HepG2 (cell line): Measurements from ENCODE around the gene OR2AT4. TPM values are rescaled to one million over a fixed set of nuclear protein-coding genes. Genes with fewer than 3 reads are reported as not detected.

Experiments
- ATAC-seq: fragments of 200-7000 bp; cut with Tn5 transposase; 3 replicates; pipeline ENCODE4 v1.9.1; 2020; ENCODE audit warnings: mild to moderate bottlenecking, moderate library complexity
- Bru-seq: library from RNA; stranded (reverse); fragments of 400-500 nt; gene quantifications from one replicate; lab custom pipeline; 2021; lab: Mats Ljungman, UMichigan
- BruChase-seq, 2 experiments: library from RNA; stranded (reverse); fragments of 400-500 nt; gene quantifications; one replicate each; lab custom pipeline; 2021; lab: Mats Ljungman, UMichigan
- BruUV-seq: library from RNA; stranded (reverse); fragments of 400-500 nt; replicated peaks from 2 replicates; lab custom pipeline; 2021; lab: Mats Ljungman, UMichigan
- CTCF ChIA-PET: fragments of 300-600 bp; formaldehyde crosslinking; extraction: SDS; loops from one replicate; lab custom pipeline; 2021; ENCODE audit warnings: low total read pairs, inconsistent platforms, low intra/inter-chr PET ratio; lab: Yijun Ruan, JAX
- POLR2A ChIA-PET: fragments of 350-600 bp; sonication (Branson Sonifier 250); formaldehyde crosslinking; loops from one replicate; lab custom pipeline; 2020; ENCODE audit warnings: antibody characterized with exemption, inconsistent platforms; lab: Yijun Ruan, JAX
- DNase-seq: peaks from one replicate; pipeline ENCODE4 v3.0.0-alpha.2; 2015; ENCODE audit warnings: low spot score
- FAIRE-seq: peaks from 3 replicates; lab custom pipeline; 2011; peaks lifted over from hg19 to GRCh38; lab: Jason Lieb, UNC
- H2AFZ ChIP-seq: one replicate; pipeline ENCODE4 v1.6.1; 2011; ENCODE audit warnings: low read length, inconsistent platforms
- H3K27ac ChIP-seq: fragments of 300-600 bp; 3 replicates; pipeline ENCODE4 v1.8.0; 2011; ENCODE audit warnings: mixed run types, mild to moderate bottlenecking, mixed read lengths, low read length, inconsistent platforms; ENCODE audit not compliant: insufficient read depth; ENCODE audit errors: extremely low read length
- H3K27me3 ChIP-seq, 2 experiments: fragments of 200-600 bp in 1 of 2; 2 replicates in 1 of 2; 3 replicates in 1 of 2; pipeline versions ENCODE4 v1.6.0 to v1.8.0; 2011; ENCODE audit warnings: low read length in 2 of 2, mild to moderate bottlenecking in 2 of 2, moderate library complexity in 2 of 2, inconsistent platforms in 1 of 2; ENCODE audit not compliant: insufficient read depth in 2 of 2, control insufficient read depth in 1 of 2
- H3K36me3 ChIP-seq, 2 experiments: fragments of 200-600 bp in 1 of 2; replicated peaks in 1 of 2; 2 replicates in 1 of 2; 3 replicates in 1 of 2; pipeline versions ENCODE4 v1.5.1 to v1.8.0; 2011; ENCODE audit warnings: low read length in 2 of 2, inconsistent platforms in 1 of 2; ENCODE audit not compliant: insufficient read depth in 2 of 2, control insufficient read depth in 1 of 2
- H3K4me1 ChIP-seq: 2 replicates; pipeline ENCODE4 v1.5.1; 2012; ENCODE audit warnings: low read length, inconsistent platforms; ENCODE audit not compliant: insufficient read depth
- H3K4me2 ChIP-seq: 2 replicates; pipeline ENCODE4 v1.6.0; 2011; ENCODE audit warnings: low read depth, low read length, inconsistent platforms
- H3K4me3 ChIP-seq, 3 experiments: fragments of 200-600 bp in 1 of 3; sonication (generic), shearing (Covaris generic) in 1 of 3; replicated peaks in 1 of 3; 2 replicates each; pipeline ENCODE4 v1.5.1; 2011 to 2016; ENCODE audit warnings: low read length in 3 of 3, inconsistent platforms in 2 of 3, low read depth in 2 of 3, mild to moderate bottlenecking in 2 of 3, control low read depth in 1 of 3, mixed read lengths in 1 of 3; ENCODE audit not compliant: insufficient read depth in 1 of 3
- H3K79me2 ChIP-seq: one replicate; pipeline ENCODE4 v1.6.1; 2011; ENCODE audit warnings: low read length, inconsistent platforms; ENCODE audit not compliant: insufficient read depth
- H3K9ac ChIP-seq: 2 replicates; pipeline ENCODE4 v1.6.0; 2011; ENCODE audit warnings: mild to moderate bottlenecking, low read depth, low read length, inconsistent platforms; ENCODE audit not compliant: insufficient read depth
- H3K9me3 ChIP-seq: 2 replicates; pipeline ENCODE4 v1.5.1; 2012; ENCODE audit warnings: mild to moderate bottlenecking, low read length
- H4K20me1 ChIP-seq: 2 replicates; pipeline ENCODE4 v1.6.0; 2011; ENCODE audit warnings: inconsistent platforms, mild to moderate bottlenecking, low read length, moderate library complexity; ENCODE audit not compliant: insufficient read depth
- ARID4A ChIP-seq: sonication (generic); formaldehyde crosslinking; IDR thresholded peaks from 2 replicates; pipeline ENCODE4 v1.5.0; 2020; ENCODE audit warnings: mild to moderate bottlenecking, missing genetic modification reagents, borderline replicate concordance
- GRHL1 ChIP-seq: sonication (generic); formaldehyde crosslinking; conservative IDR thresholded peaks from 2 replicates; pipeline ENCODE4 v1.8.0; 2022; ENCODE audit warnings: missing genetic modification reagents
- PHF8 ChIP-seq: sonication (generic); formaldehyde crosslinking; IDR thresholded peaks from 2 replicates; pipeline ENCODE4 v1.5.0; 2020; ENCODE audit warnings: missing genetic modification reagents
- PITX1 ChIP-seq: sonication (generic); formaldehyde crosslinking; IDR thresholded peaks from 2 replicates; pipeline ENCODE4 v1.5.1; 2020; ENCODE audit warnings: mild to moderate bottlenecking, missing genetic modification reagents
- XBP1 ChIP-seq: sonication (generic); formaldehyde crosslinking; IDR thresholded peaks from 2 replicates; pipeline ENCODE4 v1.5.0; 2020; ENCODE audit warnings: missing genetic modification reagents
- ZBTB39 ChIP-seq: sonication (generic); formaldehyde crosslinking; IDR thresholded peaks from 2 replicates; pipeline ENCODE4 v1.5.0; 2020; ENCODE audit warnings: missing genetic modification reagents
- ZIK1 ChIP-seq: sonication (generic); formaldehyde crosslinking; IDR thresholded peaks from 2 replicates; pipeline ENCODE4 v1.5.0; 2020; ENCODE audit warnings: mild to moderate bottlenecking, low read depth, missing genetic modification reagents, borderline replicate concordance
- ZNF484 ChIP-seq: sonication (generic); formaldehyde crosslinking; IDR thresholded peaks from 2 replicates; pipeline ENCODE4 v1.5.1; 2020; ENCODE audit warnings: mild to moderate bottlenecking, low read depth, missing genetic modification reagents, borderline replicate concordance
- WGBS: methylation state at CpG from one replicate; pipeline ENCODE4 v1.1.6; 2017; ENCODE audit warnings: low lambda C conversion rate; 5-methylcytosine and 5-hydroxymethylcytosine counted together
- in situ Hi-C: cut with HindIII; loops from 2 replicates; pipeline ENCODE4 v1.10.0; 2017; ENCODE audit warnings: low pct_unique_long_range_greater_than_20kb; ENCODE audit not compliant: extremely low pct_ligation_motif_present
- intact Hi-C: fragments of 100-400 bp; cut with micrococcal nuclease; formaldehyde crosslinking; loops from one replicate; pipeline ENCODE4 v1.10.0; 2022; ENCODE audit not compliant: unreplicated experiment
- long read RNA-seq, 2 experiments: library from RNA in 1 of 2; library from polyadenylated mRNA in 1 of 2; stranded (forward) in 1 of 2; unstranded in 1 of 2; transcript quantifications; one replicate each; pipeline ENCODE4 v2.0.0, GENCODE V29; 2019 to 2022
- polyA minus RNA-seq, 3 experiments: library from RNA; depleted of rRNA, polyadenylated mRNA; stranded (reverse); fragments of >200 nt; gene quantifications; 2 replicates each; pipeline ENCODE4 v1.2.3, GENCODE V29; 2011; ENCODE audit warnings: low replicate concordance in 1 of 3
- polyA plus RNA-seq, 8 experiments: library from polyadenylated mRNA; depleted of rRNA in 3 of 8; stranded (reverse) in 7 of 8; unstranded in 1 of 8; fragments of >200 nt; fragmentation: Illumina TruSeq in 4 of 8; extraction: Trizol in 4 of 8; gene quantifications; 2 replicates each; pipeline versions ENCODE4 v1.2.1 to v1.2.3, GENCODE V29; 2011 to 2016; ENCODE audit warnings: low read depth in 4 of 8, missing spikeins in 1 of 8, mixed read lengths in 1 of 8; ENCODE audit not compliant: insufficient read depth in 1 of 8
- total RNA-seq, 5 experiments: library from RNA; depleted of rRNA; stranded (reverse); fragments of >200 nt; fragmentation: Illumina TruSeq; extraction: Trizol; gene quantifications; 2 replicates each; pipeline ENCODE4 v1.2.3, GENCODE V29; 2016; ENCODE audit warnings: low read depth in 1 of 5

The OR2AT4 gene
- not detected in 2 replicates for total RNA-seq (2016; rRNA removed; fragmentation: Illumina TruSeq; extraction: Trizol)
- total RNA-seq (2016; cell fraction: cytosol; rRNA removed; fragmentation: Illumina TruSeq; extraction: Trizol; ENCODE audit: low read depth): not detected in 2 replicates
- total RNA-seq (2016; cell fraction: insoluble cytoplasmic fraction; rRNA removed; fragmentation: Illumina TruSeq; extraction: Trizol): not detected in 2 replicates
- not detected in 2 replicates for total RNA-seq (2016; cell fraction: membrane; rRNA removed; fragmentation: Illumina TruSeq; extraction: Trizol)
- not detected in 2 replicates for total RNA-seq (2016; cell fraction: nucleus; rRNA removed; fragmentation: Illumina TruSeq; extraction: Trizol)
- polyA plus RNA-seq (2011; rRNA removed): not detected in 2 replicates
- not detected in 2 replicates for polyA plus RNA-seq (2011; cell fraction: cytosol; rRNA removed)
- polyA plus RNA-seq (2011; cell fraction: nucleus; rRNA removed): not detected in 2 replicates
- polyA plus RNA-seq (2012): not detected in 2 replicates
- polyA plus RNA-seq (2016; cell fraction: cytosol; fragmentation: Illumina TruSeq; extraction: Trizol; ENCODE audit: low read depth): not detected in 2 replicates
- not detected in 2 replicates for polyA plus RNA-seq (2016; cell fraction: insoluble cytoplasmic fraction; fragmentation: Illumina TruSeq; extraction: Trizol; ENCODE audit: low read depth)
- not detected in 2 replicates for polyA plus RNA-seq (2016; cell fraction: membrane; fragmentation: Illumina TruSeq; extraction: Trizol; ENCODE audit: low read depth)
- not detected in 2 replicates for polyA plus RNA-seq (2016; cell fraction: nucleus; fragmentation: Illumina TruSeq; extraction: Trizol; ENCODE audit: insufficient read depth, low read depth)
- polyA minus RNA-seq (2011; rRNA and poly(A)+ RNA removed; ENCODE audit: low replicate concordance): not detected in 2 replicates
- not detected in 2 replicates for polyA minus RNA-seq (2011; cell fraction: cytosol; rRNA and poly(A)+ RNA removed)
- not detected in 2 replicates for polyA minus RNA-seq (2011; cell fraction: nucleus; rRNA and poly(A)+ RNA removed)
- Bru-seq, nascent RNA: not detected
- not detected for BruChase-seq, experiment 1, labeled RNA remaining after a 6-hour chase
- BruChase-seq, experiment 2, labeled RNA remaining after a 2-hour chase: percentile 11 among the genes with signal in this experiment
- long read RNA-seq, experiment 1: 0 reads
- long read RNA-seq, experiment 2: 0 reads

- 22% methylated on average over 9 of the region's 9 CpGs for WGBS
- Histone ChIP-seq H4K20me1 (no peaks in the 10 kb centered on the region), H3K9ac (no peak within 1 kb of the TSS), H3K4me3 (no peak within 1 kb of the TSS), H3K4me2 (no peak within 1 kb of the TSS), H3K27me3 (peaks cover 0 to 26% of the 10 kb centered on the region in 2 experiments; a peak in 3 of 5 replicates), H3K79me2 (no peaks in the 10 kb centered on the region), H3K4me1 (no peaks in the 10 kb centered on the region), H3K9me3 (no peaks in the 10 kb centered on the region), H3K36me3 (no peaks in the 10 kb centered on the region), H2AFZ (no peak within 1 kb of the TSS), H3K27ac (no peak within 1 kb of the TSS)
- BruUV-seq: no TSS peak
- ATAC-seq (no peak), FAIRE-seq (no peak), DNase-seq (no peak)
- intact Hi-C loops (no loop called here), in situ Hi-C loops (no loop called here)
- ChIA-PET POLR2A (no interaction called here), CTCF (no interaction called here)
- TF ChIP-seq ZIK1 (no peak), PITX1 (CRISPR knock-in tag) (no peak), PHF8 (no peak), ZBTB39 (CRISPR knock-in tag) (no peak), ARID4A (CRISPR knock-in tag) (no peak), ZNF484 (CRISPR knock-in tag) (no peak), GRHL1 (no peak), XBP1 (CRISPR knock-in tag) (no peak)
Observed at GRCh38 chr11:75096456-75097172, at the start of gene OR2AT4. TSS of gene OR2AT4 (minus strand) at chr11:75096876.
